PC-9 (cell line): Measurements from ENCODE around the gene CTLA4.

Experiments
- CTCF ChIP-seq: fragments of 200-600 bp; sonication (generic); conservative IDR thresholded peaks from 2 replicates; pipeline ENCODE4 v1.6.1; 2017; ENCODE audit warnings: mixed run types, antibody characterized with exemption, mild to moderate bottlenecking, moderate library complexity
- EZH2 ChIP-seq: fragments of 200-600 bp; sonication (generic); IDR thresholded peaks from 2 replicates; pipeline ENCODE4 v1.8.0; 2017; ENCODE audit warnings: antibody characterized with exemption, low read depth

- TF ChIP-seq CTCF (no peak), EZH2 (no peak)
Observed at GRCh38 chr2:203893401-203893800, 25.8 kb downstream of the CTLA4 start.
